Loucy (cell line): ENCODE measurements around the gene ZNF362.

Source experiments
- H2AFZ ChIP-seq: fragments of 200-600 bp; sonication (generic); 2 replicates; pipeline ENCODE4 v1.6.0; 2016; ENCODE audit warnings: antibody characterized with exemption, mild to moderate bottlenecking, low read length, moderate library complexity
- H3F3A ChIP-seq: fragments of 200-600 bp; 2 replicates; pipeline ENCODE4 v1.6.0; 2016; ENCODE audit warnings: antibody characterized with exemption, low read depth, mild to moderate bottlenecking
- H3K27me3 ChIP-seq: fragments of 200-600 bp; sonication (generic); 2 replicates; pipeline ENCODE4 v1.6.1; 2014; ENCODE audit warnings: low read length, mild to moderate bottlenecking; ENCODE audit not compliant: insufficient read depth, poor library complexity, severe bottlenecking
- H3K36me3 ChIP-seq: fragments of 200-600 bp; sonication (generic); 2 replicates; pipeline ENCODE4 v1.6.1; 2016; ENCODE audit warnings: low read length; ENCODE audit not compliant: insufficient read depth
- H3K4me1 ChIP-seq: fragments of 200-600 bp; sonication (generic); 2 replicates; pipeline ENCODE4 v1.5.1; 2014; ENCODE audit warnings: low read length, mild to moderate bottlenecking; ENCODE audit not compliant: insufficient read depth, poor library complexity, severe bottlenecking
- H3K4me2 ChIP-seq: fragments of 200-600 bp; sonication (generic); 2 replicates; pipeline ENCODE4 v1.6.0; 2014; ENCODE audit warnings: antibody characterized with exemption, low read length, low read depth, mild to moderate bottlenecking; ENCODE audit not compliant: poor library complexity, severe bottlenecking
- H3K4me3 ChIP-seq: fragments of 200-600 bp; sonication (generic); 2 replicates; pipeline ENCODE4 v1.5.1; 2014; ENCODE audit warnings: low read length, mild to moderate bottlenecking, mixed read lengths; ENCODE audit not compliant: poor library complexity, severe bottlenecking
- H3K79me2 ChIP-seq: fragments of 200-600 bp; sonication (generic); 2 replicates; pipeline ENCODE4 v1.6.1; 2014; ENCODE audit warnings: low read length; ENCODE audit not compliant: insufficient read depth
- H3K9ac ChIP-seq: fragments of 200-600 bp; sonication (generic); 2 replicates; pipeline ENCODE4 v1.6.0; 2014; ENCODE audit warnings: mild to moderate bottlenecking, low read depth, low read length, moderate library complexity; ENCODE audit not compliant: poor library complexity, severe bottlenecking
- H3K9me2 ChIP-seq: fragments of 200-600 bp; sonication (generic); replicated peaks from 2 replicates; pipeline ENCODE4 v1.6.1; 2016; ENCODE audit warnings: low read depth, low read length, mixed read lengths
- H3K9me3 ChIP-seq: fragments of 200-600 bp; sonication (generic); 2 replicates; pipeline ENCODE4 v1.6.1; 2014; ENCODE audit warnings: mild to moderate bottlenecking, antibody characterized with exemption, low read length, low read depth; ENCODE audit not compliant: insufficient read depth
- H4K20me1 ChIP-seq: fragments of 200-600 bp; sonication (generic); 2 replicates; pipeline ENCODE4 v1.6.0; 2014; ENCODE audit warnings: antibody characterized with exemption, low read length, mild to moderate bottlenecking; ENCODE audit not compliant: insufficient read depth, poor library complexity, severe bottlenecking
- CTCF ChIP-seq: fragments of 200-600 bp; sonication (generic); conservative IDR thresholded peaks from 2 replicates; pipeline ENCODE4 v1.5.1; 2014; ENCODE audit warnings: mild to moderate bottlenecking, antibody characterized with exemption, low read length
- EZH2phosphoT487 ChIP-seq: fragments of 200-600 bp; IDR thresholded peaks from 2 replicates; pipeline ENCODE4 v1.6.1; 2018; ENCODE audit warnings: antibody characterized with exemption, mild to moderate bottlenecking, moderate library complexity, borderline replicate concordance

ZNF362 gene

GRCh38 chr1:33280091-33280661 is 23.9 kb downstream of the ZNF362 start:
- TF ChIP-seq CTCF (no peak), EZH2phosphoT487 (no peak)
- no peaks in the 10 kb centered on the region for H3F3A ChIP-seq
- no peaks in the 10 kb centered on the region for H3K9me3 ChIP-seq
- H3K27me3 ChIP-seq: no peaks in the 10 kb centered on the region
- no peaks in the 10 kb centered on the region for H4K20me1 ChIP-seq
- peaks cover 55% of the 10 kb centered on the region; the same call in 1 of the 2 replicates for H3K36me3 ChIP-seq
- no peak overlapping the region for H3K4me3 ChIP-seq
- H3K79me2 ChIP-seq: no peaks in the 10 kb centered on the region
- H3K4me2 ChIP-seq: no peak overlapping the region
- no peak overlapping the region for H3K9ac ChIP-seq
- no peak overlapping the region for H2AFZ ChIP-seq
- H3K4me1 ChIP-seq: no peaks in the 10 kb centered on the region
- no peaks in the 10 kb centered on the region for H3K9me2 ChIP-seq

GRCh38 chr1:33281554-33282303 is 25.4 kb downstream of the ZNF362 start:
- Histone ChIP-seq H3K9me2 (no peaks in the 10 kb centered on the region), H3K79me2 (no peaks in the 10 kb centered on the region), H3K4me1 (no peaks in the 10 kb centered on the region), H2AFZ (no peak overlapping the region), H3F3A (no peaks in the 10 kb centered on the region), H4K20me1 (no peaks in the 10 kb centered on the region), H3K4me3 (no peak overlapping the region), H3K9ac (no peak overlapping the region), H3K36me3 (peaks cover 58% of the 10 kb centered on the region; the same call in 1 of the 2 replicates), H3K9me3 (no peaks in the 10 kb centered on the region), H3K4me2 (no peak overlapping the region), H3K27me3 (no peaks in the 10 kb centered on the region)
- TF ChIP-seq CTCF (no peak), EZH2phosphoT487 (no peak)

- no peak overlapping the region for H3K4me2 ChIP-seq
- H2AFZ ChIP-seq: no peak overlapping the region
- H3K9me3 ChIP-seq: no peaks in the 10 kb centered on the region
- no peaks in the 10 kb centered on the region for H4K20me1 ChIP-seq
- TF ChIP-seq CTCF (no peak), EZH2phosphoT487 (no peak)
- peaks cover 63% of the 10 kb centered on the region; the same call in 1 of the 2 replicates for H3K36me3 ChIP-seq
- no peak overlapping the region for H3K9ac ChIP-seq
- H3K4me3 ChIP-seq: no peak overlapping the region
- H3K27me3 ChIP-seq: no peaks in the 10 kb centered on the region
- H3K79me2 ChIP-seq: no peaks in the 10 kb centered on the region
- no peaks in the 10 kb centered on the region for H3K9me2 ChIP-seq
- H3F3A ChIP-seq: no peaks in the 10 kb centered on the region
- H3K4me1 ChIP-seq: no peaks in the 10 kb centered on the region
Measured at GRCh38 chr1:33282791-33283190, 26.5 kb downstream of the ZNF362 start.
